Stomach (tissue), 4 donors: ENCODE data around the gene BCAS3.

Source experiments
- CTCF ChIP-seq, 7 experiments: fragments of 450-650 bp in 4 of 7; fragments of 200-600 bp in 3 of 7; sonication (generic) in 3 of 7; IDR thresholded peaks; one replicate each; pipeline ENCODE4 v1.5.1; 2016 to 2019; ENCODE audit warnings: antibody characterized with exemption in 7 of 7, control low read depth in 2 of 7, mild to moderate bottlenecking in 1 of 7
- EP300 ChIP-seq: sonication (generic); formaldehyde crosslinking; IDR thresholded peaks from one replicate; pipeline ENCODE4 v1.6.1; 2017; ENCODE audit warnings: antibody characterized with exemption
- POLR2AphosphoS5 ChIP-seq, 3 donors: sonication (generic); formaldehyde crosslinking; IDR thresholded peaks; one replicate each; pipeline ENCODE4 v1.6.1; 2016; ENCODE audit warnings: antibody characterized with exemption in 3 of 3

DNA sequence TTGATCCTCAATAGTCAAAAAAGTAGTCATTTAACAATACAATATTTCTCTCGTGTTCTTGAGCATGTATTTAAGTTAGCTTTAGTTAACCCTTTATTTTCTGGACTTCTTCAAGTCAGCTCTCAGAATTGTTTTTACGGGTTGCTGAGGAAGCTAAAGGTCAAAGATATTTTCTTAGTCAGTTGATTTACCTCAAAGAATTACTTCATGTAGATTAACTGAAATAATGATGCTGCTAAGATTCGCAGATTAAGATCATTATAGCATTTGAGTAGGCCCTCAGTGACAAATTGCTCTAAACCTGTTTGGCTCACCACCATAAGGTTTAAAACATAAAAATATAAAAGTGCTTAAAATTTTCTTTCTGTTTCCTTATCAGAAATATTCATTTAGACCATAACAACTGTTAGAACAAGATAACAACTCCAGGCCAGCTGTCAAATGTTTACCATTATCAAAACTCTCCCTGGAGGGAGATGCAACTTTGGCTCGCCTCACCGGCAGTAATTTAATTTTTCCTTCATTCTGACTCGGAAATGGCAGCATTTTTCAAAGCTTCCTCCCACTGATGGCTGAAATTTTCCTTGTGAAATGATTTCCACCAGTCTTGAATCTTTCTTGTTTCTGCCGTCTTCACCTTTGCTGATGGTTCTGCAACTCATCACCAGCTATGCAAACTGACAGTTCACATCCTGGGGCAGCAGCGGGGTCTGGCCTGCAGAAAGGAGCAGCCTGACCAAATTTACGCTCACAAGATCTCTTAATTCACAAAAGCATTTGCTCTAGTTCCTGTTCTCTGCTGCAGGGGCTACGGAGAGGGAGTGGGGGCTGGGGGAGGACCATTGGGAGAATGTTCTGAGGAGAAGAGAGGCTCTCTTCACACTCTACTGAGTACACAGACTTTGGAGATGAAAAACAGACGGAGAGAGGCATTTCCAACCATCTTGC, 467.2 kb downstream of the BCAS3 start:
- TF ChIP-seq CTCF (IDR thresholded peaks at IDR 0.05) (no peak), POLR2AphosphoS5 (IDR thresholded peaks at IDR 0.05) (no peak), EP300 (no peak)
